ENCODE results near the gene FCAMR.

The FCAMR gene

GRCh38 chr1:206955476-206956451 is 14.5 kb downstream of the FCAMR start:
- no peak for DNase-seq

- DNase-seq = no peak
Observed at GRCh38 chr1:206954459-206955342, 15.6 kb downstream of the FCAMR start.

DNA sequence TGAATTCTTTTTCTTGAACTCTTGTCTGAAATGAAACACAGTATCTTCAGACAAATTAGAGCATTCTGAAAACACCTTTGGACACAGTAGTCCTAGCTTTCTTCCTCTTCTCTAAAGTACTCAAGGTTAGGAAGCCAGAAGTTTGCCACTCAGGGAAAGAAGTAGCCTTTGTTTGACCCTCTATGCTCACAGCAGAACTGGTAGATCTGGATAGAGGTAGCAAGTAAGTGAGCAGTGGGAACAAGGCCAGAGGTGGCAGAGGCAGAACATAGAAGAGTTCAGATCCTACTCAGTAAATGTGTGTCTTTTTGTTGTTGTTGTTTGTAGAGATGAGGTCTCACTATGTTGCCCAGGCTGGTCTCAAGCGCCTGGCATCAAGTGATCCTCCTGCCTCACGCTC is 16.6 kb downstream of the FCAMR start:
- DNase-seq = no peak

DNA sequence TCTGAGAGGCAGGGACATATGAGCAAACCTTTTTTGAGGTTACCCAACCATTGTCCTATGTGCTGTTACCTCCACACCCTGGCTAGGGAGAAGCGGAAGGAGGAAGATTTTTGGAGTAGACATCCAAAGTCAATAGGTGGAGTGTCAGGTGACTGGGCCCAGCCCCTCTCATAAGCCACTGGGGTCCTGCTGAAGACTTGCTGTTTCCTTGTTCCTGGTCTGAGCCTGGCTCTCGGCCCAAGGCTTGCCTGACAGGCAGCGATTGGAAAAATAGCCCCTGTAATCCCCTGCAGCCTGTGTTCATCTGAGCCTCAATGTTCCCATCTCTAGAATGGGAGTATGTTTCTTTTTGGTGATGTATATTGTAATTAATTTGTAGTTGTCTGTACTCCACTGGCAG is 17.1 kb downstream of the FCAMR start:
- DNase-seq = no peak

- no peak for DNase-seq
Observed at GRCh38 chr1:206952171-206952570, 18.1 kb downstream of the FCAMR start.

GRCh38 chr1:206951318-206952100 is 18.8 kb downstream of the FCAMR start:
- no peak for DNase-seq

- DNase-seq = no peak
Observed at GRCh38 chr1:206949641-206950040, 20.6 kb downstream of the FCAMR start.

DNA sequence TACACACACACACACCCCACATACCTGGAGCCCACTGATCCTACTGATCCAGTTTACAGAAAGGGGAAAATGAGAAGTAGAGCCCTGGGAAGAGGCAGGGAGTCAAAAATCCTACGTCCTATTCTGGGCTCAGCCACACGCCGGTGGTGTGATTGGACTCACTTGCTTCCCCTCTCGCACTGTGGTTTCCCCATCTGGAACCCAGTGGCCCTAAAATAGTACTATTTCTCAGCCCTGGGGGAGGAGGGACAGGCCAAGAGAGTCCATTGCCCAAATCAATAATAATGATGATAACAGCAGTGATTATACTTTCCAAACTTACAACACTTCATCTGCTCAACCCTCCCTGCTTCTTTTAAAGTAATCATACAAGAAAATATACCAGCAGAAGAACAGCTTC is 21.1 kb downstream of the FCAMR start:
- no peak for DNase-seq

GRCh38 chr1:206947255-206947654 is 23.0 kb downstream of the FCAMR start:
- no peak for DNase-seq

GRCh38 chr1:206946261-206946660 is 24.0 kb downstream of the FCAMR start, which contains the start of gene PIGR:
Gene PIGR, minus strand, starts transcription at chr1:206946466. Its CDS starts 5,935 bp downstream, at chr1:206940531.
- no peak for DNase-seq

DNA sequence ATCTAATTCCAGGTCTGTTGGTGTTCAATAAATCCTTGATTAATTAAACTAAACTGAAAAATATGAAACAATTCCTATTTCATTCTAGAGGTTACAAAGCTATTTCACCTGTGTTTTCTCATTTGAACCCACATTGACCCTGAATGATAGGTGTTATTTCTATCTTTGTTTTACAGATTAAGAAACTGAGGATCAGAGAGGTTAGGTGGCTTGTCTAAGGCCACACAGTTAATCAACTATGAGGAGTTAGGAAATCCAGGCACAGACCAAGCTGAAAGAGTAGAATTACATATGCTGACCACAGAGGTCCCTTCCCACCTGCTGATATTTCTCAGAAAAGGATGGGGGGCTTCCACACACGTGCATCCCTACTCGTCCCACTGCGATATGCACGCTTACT is 24.5 kb downstream of the FCAMR start:
- DNase-seq = no peak

DNA sequence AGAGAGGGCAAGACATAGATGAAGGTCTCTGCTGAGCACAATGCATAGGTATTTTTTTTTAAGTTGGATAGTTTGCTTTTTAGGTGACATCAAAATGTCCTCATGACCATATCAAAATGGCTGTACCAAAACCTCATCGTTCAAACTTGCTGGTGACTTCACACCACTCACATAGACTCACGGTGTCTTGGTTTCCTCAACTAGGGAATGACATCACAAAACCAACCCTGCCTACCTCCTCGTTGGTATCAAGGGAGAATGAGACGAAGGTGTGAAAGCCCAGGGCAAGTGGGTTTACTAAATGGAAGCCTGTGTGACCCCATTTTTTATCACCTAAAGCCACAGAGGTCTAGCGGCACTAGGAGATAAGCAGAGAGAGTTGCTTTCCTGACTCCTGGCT is 25.6 kb downstream of the FCAMR start:
- no peak for DNase-seq

DNA sequence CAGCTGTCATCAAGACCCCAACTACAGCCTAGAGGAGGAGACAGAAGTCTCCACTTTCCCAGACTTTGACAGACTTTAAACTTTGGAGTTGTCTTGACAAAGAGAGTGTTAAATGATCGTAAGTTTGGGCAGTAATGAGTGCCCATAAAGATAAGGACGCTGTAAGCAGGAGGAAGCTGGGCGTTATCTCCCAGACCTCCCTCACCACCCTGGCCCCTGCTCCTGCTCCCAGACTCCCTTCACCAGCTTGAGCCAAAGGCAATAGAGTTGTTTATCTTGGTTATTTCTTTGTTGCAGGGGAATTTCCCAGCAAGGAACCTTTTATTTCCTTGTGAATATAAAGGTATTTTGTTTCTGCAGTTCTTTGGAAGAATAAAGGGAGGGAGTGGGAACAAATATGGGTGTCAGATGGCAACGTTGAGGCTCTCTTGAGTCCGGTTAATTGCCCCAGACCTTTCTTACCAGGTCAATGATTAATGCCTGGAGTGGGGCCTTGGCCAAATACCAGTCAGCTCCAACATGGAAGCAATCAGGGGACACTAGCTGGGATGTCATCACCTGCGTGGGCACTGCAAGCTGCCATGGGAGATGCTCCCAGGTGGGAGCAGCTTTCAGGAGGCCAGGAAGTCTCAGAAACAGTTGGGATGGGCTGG is 28.4 kb downstream of the FCAMR start:
- DNase-seq = no peak

- no peak for DNase-seq
Observed at GRCh38 chr1:206940588-206940936, 29.7 kb downstream of the FCAMR start.

DNA sequence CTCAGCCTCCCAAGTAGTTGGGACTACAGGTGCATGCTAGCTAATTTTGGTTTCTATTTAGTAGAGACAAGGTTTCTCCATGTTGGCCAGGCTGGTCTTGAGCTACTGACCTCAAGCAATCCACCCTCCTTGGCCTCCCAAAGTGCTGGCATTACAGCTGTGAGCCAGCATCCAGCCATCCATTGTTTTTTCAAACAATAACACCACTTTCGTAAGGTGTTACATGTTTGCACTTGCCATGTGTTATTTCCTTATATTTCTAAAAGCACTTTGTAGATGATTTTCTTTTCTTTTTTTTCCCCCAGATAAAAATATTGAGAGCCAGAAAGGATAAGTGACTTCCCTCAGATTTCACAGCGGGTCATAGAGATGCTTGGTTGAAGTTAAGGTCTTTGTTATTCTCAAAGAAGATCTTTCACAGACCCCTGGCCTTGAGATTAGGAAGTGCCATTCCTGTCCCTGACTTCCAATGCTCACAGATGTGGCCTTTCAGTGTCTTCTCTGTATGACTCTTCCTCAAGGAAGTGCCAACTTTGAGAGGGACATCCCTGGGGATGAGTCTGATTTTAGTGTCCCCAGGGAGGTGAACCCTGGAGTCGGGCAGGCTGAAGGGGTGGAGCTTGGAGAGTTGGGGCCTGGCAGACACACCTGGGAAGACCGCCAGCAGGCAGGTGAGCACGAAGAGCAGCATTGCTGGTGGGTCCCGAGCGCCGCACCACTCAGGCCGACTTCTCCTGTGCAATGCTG is 30.2 kb downstream of the FCAMR start:
- DNase-seq = no peak

DNA sequence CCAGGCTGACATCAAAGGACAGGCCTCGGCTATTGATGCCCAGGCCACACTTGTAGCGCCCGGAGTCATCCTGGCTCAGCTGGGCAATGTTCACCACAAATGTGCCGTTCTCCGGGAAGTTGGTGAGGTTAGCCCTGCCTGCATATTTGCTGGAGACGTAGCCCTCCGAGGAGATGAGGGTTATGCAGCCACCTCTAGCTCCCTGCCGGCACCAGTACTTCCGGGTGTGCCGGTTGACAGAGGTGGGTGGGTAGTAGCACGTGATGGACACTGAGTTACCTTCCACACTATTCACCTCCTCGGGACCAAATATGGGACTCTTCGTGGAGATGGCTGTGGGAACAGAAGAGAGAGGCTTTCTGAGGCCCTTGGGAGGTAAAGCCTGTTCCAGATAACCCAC is 31.1 kb downstream of the FCAMR start:
- DNase-seq = no peak

- DNase-seq = no peak
Observed at GRCh38 chr1:206937425-206937824, 32.8 kb downstream of the FCAMR start.

- peak; percentile 13 for DNase-seq
Observed at GRCh38 chr1:206935491-206936067, 34.7 kb downstream of the FCAMR start.

- DNase-seq = no peak
Observed at GRCh38 chr1:206933333-206933945, 36.8 kb downstream of the FCAMR start.

DNA sequence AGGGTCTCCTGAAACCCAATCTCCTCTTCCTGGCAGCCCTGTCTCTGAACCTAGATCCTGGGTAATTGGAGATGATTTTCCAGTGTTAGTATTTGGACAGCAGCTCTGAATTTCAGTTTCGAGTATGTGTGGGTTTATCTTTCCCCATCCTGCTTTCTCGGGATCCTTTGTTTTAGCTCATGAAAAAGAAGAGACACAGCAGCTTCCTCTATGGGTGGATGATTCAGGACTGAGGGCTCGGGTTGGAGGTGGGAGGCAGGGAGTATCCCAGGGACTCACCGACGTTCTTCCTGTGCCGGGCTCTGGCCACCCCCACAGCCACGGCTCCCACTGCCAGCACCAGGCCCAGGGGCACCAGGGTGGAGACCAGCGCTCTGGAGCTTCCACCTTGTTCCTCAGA is 38.1 kb downstream of the FCAMR start:
- DNase-seq = no peak

GRCh38 chr1:206931709-206932108 is 38.6 kb downstream of the FCAMR start:
- no peak for DNase-seq

All from COR-L47 (cell line).